NCI-H1048 (cell line): Measurements from ENCODE around the gene SPRN.
"Not testable (repeated sequence)": the region's sequence is repeated elsewhere in the genome, so short reads cannot be mapped to it uniquely, and the experiment has no call there.

Experiments used
- DNase-seq: peaks from one replicate; lab custom pipeline; 2025; lab: John Stamatoyannopoulos, UW

Gene SPRN

DNA sequence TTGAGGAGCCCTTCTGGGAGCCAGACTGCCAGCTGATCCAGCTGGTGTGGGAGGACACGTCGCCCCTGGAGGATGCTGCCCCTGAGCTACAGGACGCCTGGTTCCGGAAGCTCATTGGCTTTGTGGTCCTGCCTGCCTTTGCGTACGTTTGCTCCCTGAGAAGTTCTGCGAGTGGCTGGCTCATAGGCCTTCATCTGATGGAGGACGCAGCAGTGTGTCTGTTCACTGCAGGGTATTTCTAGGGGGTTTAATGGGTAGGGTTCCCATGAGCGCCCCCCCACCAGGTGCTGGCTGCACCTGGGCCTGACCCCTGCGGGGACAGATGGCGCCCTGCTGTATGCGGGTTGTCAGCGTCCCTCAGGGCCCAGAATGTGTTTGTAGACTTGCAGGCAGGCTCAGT lies 40.4 kb downstream of the SPRN start:
- DNase-seq: no peak

DNA sequence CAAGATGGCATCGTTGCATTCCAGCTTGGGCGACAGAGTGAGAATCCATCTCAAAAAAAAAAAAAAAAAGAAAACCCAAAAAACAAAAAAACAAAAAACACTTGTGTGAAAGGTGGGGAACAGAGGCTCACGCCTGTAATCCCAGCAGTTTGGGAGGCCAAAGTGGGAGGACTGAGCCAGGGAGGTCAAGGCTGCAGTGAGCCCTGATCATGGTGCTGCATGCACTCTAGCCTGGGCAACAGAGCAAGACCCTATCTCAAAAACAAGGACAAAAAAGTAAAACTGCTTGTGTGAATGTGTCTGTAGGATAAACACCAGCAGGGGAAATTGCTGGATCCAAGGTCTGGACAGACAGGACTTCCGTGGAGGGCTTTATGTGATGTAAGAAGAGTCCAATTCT lies 40.9 kb downstream of the SPRN start:
- DNase-seq: no peak

- DNase-seq: no peak
These were observed 43.4 kb downstream of the SPRN start for GRCh38 chr10:133381036-133381435.

- no peak for DNase-seq
These were observed 44.4 kb downstream of the SPRN start for GRCh38 chr10:133379801-133380666.

GRCh38 chr10:133379152-133379800 lies 45.1 kb downstream of the SPRN start, which contains the start of gene PAOX:
Gene PAOX (plus strand): TSS chr10:133379262. CDS start chr10:133379317, 55 bp downstream.
- DNase-seq: no peak

DNA sequence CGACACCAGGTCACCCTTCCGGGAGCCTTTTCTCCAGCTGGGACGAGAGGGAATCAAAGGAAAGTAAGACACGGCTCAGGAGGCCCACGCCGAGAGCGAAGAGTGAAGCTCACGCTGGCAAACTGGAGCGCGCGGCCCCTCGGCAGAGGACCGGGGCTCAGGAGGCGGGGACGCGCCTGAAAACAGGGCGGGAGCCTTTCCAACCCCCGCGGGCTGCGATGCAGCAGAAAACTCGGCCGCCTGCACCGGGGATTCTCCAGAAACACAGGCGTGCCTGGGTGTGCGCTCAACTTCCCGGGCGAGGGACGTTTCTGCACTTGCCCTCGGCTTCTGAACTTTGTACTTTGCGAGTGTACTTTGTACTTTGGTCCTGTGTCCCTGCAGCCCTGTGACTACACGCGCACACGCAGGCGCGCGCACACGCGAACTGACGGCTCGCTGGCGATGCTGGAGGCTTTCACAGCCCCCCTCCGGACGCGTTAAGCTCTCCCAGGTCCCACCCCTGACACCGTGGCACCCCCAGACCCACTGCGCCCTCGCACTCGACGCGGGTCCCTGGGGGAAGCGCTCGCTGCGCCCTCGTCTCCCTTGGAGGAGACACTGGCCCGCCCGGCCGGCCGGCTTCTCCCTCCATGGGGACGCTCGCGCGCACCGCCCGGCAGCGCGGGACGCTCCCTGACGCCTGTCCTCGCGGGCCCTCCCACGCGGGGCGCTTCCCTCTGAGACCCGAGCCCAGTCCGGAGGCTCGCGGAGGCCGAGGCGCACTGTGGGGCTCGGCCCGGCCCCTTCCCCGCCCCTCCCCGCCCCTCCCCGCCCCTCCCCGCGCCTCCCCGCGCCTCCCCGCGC lies 46.0 kb downstream of the SPRN start:
- DNase-seq: no peak

- no peak for DNase-seq
These were observed 46.6 kb downstream of the SPRN start for GRCh38 chr10:133377818-133378250.

DNA sequence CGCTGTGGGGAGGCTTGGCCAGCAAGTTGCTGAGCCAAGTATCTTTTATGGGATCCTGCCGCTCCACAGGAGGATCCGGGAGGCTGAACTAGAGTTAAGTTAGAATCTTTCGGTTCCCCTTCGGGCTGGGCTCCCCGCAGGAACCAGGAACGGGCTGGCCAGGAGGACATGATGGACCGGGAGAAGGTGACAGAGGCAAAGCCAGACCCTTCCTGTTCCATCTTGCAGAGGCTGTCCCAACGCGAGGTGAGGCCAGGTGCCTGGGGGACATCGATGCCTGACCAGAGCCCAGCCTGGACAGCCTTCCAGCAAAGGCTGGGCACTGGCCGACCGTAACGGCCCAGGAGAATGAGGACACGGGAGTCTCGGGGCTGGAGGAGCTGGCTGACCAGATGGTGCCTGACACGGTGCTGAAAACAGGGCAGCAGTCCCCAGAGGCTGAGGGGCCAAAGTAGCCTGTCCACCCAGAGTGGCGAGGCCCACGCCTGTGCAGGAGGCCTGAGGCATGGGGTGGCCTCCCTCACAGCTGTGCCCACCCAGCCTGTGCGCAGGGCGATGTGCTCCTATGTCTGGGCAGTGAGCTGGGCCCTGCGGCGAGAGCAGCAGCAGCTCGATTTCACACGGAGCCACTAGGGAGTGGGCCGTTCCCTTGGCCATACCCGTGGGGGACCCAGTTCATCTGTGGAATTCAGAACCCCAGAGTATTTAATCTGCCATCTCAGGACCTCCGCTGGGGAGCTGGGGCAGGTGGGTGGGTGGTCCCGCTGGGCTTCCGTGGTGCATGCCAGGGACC lies 47.2 kb downstream of the SPRN start:
- no peak for DNase-seq

GRCh38 chr10:133376183-133376582 lies 48.2 kb downstream of the SPRN start:
- DNase-seq: not testable (repeated sequence)

- no peak for DNase-seq
These were observed 48.9 kb downstream of the SPRN start for GRCh38 chr10:133375357-133376115.

DNA sequence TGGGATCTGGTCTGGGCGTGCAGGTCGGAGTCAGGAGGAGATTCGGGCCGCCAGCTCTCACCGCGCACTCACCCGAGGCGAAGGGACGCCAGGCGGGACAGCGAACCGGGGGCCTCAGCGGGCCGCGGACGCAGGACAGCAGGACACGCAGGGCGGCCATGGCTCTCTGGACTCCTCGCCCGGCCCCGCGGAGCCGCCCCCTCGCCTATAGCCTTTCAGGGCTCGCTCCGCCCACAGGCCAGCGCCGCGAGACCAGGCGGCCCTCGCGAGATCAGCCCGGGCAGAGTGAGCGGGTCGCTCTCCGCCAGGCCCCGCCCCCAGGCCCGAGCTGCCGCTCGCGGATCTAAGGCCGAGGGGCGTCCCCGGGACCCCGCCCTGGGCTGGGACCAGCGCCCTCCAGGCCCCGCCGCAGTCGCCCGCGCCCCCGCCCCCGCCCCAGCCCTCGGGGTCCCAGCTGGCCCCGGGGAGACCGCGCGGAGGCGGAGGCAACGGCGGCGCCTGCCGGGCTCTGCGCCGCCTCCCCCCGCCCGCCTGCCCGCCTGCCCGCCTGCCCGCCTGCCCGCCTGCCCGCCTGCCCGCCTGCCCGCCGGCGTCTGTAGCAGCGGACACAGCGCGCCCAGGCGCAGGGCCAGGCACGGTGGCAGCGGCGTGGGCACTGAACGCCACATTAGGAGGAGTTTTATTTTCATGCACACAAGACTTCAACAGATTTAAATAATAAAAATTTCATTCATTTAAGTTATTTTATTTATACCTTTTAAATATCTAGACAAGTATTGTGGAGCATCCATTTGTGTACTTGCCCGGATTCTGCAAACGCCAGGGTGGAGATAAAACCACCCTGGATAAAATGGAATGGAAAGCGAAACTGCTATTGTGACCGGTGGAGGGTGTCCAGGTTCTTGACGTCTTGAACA lies 51.0 kb downstream of the SPRN start, which contains the start of gene ECHS1:
Gene ECHS1 (minus strand): TSS at position 181 of the 917 bp plus-strand sequence. CDS start 21 bp downstream, at position 160.
- DNase-seq: peak; percentile 85

DNA sequence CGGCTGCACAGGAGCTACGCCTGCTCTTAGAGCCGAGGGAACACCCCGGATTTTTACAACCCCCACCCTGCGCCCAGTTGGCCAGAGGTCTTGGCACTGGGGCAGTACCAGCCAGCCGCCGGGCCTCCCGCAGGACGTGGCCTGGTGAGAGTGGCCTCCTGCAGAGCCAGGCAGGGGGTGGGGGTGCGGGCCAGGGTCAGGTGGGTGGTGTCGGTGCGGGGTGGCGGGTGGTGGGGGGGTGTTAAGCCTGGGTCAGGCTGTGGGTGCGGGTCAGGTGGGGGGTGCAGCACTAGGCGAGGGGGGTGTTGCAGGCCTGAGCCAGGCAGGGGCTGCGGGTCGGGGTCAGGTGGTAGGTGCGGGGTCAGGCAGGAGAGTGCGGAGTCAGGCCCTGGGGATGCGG lies 51.9 kb downstream of the SPRN start:
- DNase-seq: no peak
